ENCODE measurements around the gene GPC5. TPM values are rescaled to one million over a fixed set of nuclear protein-coding genes. Genes with fewer than 3 reads are reported as not detected.

GPC5 gene
- total and polyA plus RNA-seq, 4 donors, result 0.51 to 22.4 (median 2.0) TPM

DNA sequence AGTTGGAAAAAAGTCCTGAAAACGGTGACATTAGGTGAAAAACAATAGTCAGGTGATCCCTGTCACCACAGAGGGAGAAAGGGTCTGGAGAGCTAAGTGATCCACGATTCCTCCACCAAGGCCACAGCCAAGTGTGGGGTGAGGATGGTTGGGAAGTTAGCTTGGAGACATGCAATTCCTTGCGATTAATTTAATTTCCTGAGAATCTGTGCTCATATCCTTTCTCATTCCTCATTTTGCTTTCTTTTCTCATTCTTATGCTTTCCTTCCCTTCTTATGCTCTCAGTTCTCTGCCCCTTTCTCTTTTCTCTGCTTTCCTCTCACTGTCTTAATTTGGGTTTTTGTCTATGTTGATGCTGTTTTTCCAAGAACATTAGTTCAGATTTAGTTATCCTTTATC lies 68.8 kb downstream of the GPC5 start:
- H3K4me1 ChIP-seq (ENCODE audit: control insufficient read depth in 4 of 4, insufficient read depth in 4 of 4, low read length in 3 of 4), result no peaks in the 10 kb centered on the region
- no peak overlapping the region for H3K9ac ChIP-seq (ENCODE audit: low read depth in 1 of 2, low read length in 2 of 2)
- WGBS, result 84% methylated on average over 3 of the region's 3 CpGs
- no peaks in the 10 kb centered on the region for H3K36me3 ChIP-seq (ENCODE audit: control insufficient read depth in 4 of 4, insufficient read depth in 3 of 4, low read depth in 1 of 4, low read length in 3 of 4)
- H3K9me3 ChIP-seq (ENCODE audit: control insufficient read depth in 4 of 4, low read length in 3 of 4), result no peaks in the 10 kb centered on the region
- no peak overlapping the region for H3K4me3 ChIP-seq (ENCODE audit: low read depth in 1 of 3, low read length in 3 of 3)
- TF ChIP-seq FOXA2 (IDR thresholded peaks at IDR 0.05) (no peak), NR2F2 (IDR thresholded peaks at IDR 0.05) (no peak), CTCF (IDR thresholded peaks at IDR 0.05; ENCODE audit: low read depth, low read length, missing input control) (no peak), TAF1 (conservative IDR thresholded peaks at IDR 0.05) (no peak), YY1 (IDR thresholded peaks at IDR 0.05) (no peak), JUND (IDR thresholded peaks at IDR 0.05) (no peak), SP1 (IDR thresholded peaks at IDR 0.05) (no peak), GABPA (IDR thresholded peaks at IDR 0.05 in 1 of 2, conservative IDR thresholded peaks at IDR 0.05 in 1 of 2) (no peak), EGR1 (IDR thresholded peaks at IDR 0.05; ENCODE audit: low read depth in 2 of 2) (no peak), RAD21 (IDR thresholded peaks at IDR 0.05) (no peak), ATF3 (IDR thresholded peaks at IDR 0.05) (no peak), RXRA (IDR thresholded peaks at IDR 0.05) (no peak), HNF4G (IDR thresholded peaks at IDR 0.05) (no peak), HNF4A (conservative IDR thresholded peaks at IDR 0.05) (no peak)
- TF ChIP-seq, protein P1, sequence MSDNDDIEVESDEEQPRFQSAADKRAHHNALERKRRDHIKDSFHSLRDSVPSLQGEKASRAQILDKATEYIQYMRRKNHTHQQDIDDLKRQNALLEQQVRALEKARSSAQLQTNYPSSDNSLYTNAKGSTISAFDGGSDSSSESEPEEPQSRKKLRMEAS (IDR thresholded peaks at IDR 0.05), result no peak
- TF ChIP-seq, protein P2, sequence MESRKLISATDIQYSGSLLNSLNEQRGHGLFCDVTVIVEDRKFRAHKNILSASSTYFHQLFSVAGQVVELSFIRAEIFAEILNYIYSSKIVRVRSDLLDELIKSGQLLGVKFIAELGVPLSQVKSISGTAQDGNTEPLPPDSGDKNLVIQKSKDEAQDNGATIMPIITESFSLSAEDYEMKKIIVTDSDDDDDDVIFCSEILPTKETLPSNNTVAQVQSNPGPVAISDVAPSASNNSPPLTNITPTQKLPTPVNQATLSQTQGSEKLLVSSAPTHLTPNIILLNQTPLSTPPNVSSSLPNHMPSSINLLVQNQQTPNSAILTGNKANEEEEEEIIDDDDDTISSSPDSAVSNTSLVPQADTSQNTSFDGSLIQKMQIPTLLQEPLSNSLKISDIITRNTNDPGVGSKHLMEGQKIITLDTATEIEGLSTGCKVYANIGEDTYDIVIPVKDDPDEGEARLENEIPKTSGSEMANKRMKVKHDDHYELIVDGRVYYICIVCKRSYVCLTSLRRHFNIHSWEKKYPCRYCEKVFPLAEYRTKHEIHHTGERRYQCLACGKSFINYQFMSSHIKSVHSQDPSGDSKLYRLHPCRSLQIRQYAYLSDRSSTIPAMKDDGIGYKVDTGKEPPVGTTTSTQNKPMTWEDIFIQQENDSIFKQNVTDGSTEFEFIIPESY (IDR thresholded peaks at IDR 0.05), result no peak
- DNase-seq (ENCODE audit: low spot score), result no peak
- no peaks in the 10 kb centered on the region for H3K27me3 ChIP-seq (ENCODE audit: control insufficient read depth in 4 of 4, insufficient read depth in 4 of 4, low read length in 3 of 4)
- H3K27ac ChIP-seq (ENCODE audit: low read depth in 1 of 2, low read length in 2 of 2), result no peak overlapping the region

DNA sequence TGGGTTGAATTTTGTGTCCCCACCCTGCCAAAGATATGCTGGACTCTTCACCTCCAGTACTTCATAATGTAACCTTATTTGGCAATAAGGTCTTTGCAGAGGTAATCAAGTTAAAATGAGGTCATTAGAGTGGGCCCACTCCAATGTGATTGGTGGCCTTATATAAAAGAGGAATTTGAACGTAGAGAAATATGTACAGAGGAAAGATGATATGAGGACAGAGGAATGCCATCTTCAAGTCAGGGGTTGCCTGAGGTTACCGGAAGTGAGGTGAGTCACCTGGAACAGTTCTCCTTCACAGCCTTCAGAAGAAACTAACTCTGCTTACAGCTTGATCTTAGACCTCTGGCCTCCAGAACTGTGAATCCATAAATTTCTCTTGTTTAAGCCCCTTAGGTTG lies 69.9 kb downstream of the GPC5 start:
- no peak for DNase-seq (ENCODE audit: low spot score)
- 86% methylated on average over 2 of the region's 2 CpGs for WGBS
- Histone ChIP-seq H3K4me3 (ENCODE audit: low read depth in 1 of 3, low read length in 3 of 3) (no peak overlapping the region), H3K4me1 (ENCODE audit: control insufficient read depth in 4 of 4, insufficient read depth in 4 of 4, low read length in 3 of 4) (no peaks in the 10 kb centered on the region), H3K36me3 (ENCODE audit: control insufficient read depth in 4 of 4, insufficient read depth in 3 of 4, low read depth in 1 of 4, low read length in 3 of 4) (no peaks in the 10 kb centered on the region), H3K27ac (ENCODE audit: low read depth in 1 of 2, low read length in 2 of 2) (no peak overlapping the region), H3K9me3 (ENCODE audit: control insufficient read depth in 4 of 4, low read length in 3 of 4) (no peaks in the 10 kb centered on the region), H3K27me3 (ENCODE audit: control insufficient read depth in 4 of 4, insufficient read depth in 4 of 4, low read length in 3 of 4) (no peaks in the 10 kb centered on the region), H3K9ac (ENCODE audit: low read depth in 1 of 2, low read length in 2 of 2) (no peak overlapping the region)
- TF ChIP-seq ATF3 (IDR thresholded peaks at IDR 0.05) (no peak), TAF1 (conservative IDR thresholded peaks at IDR 0.05) (no peak), GABPA (IDR thresholded peaks at IDR 0.05 in 1 of 2, conservative IDR thresholded peaks at IDR 0.05 in 1 of 2) (no peak), JUND (IDR thresholded peaks at IDR 0.05) (no peak), RAD21 (IDR thresholded peaks at IDR 0.05) (no peak), HNF4G (IDR thresholded peaks at IDR 0.05) (no peak), SP1 (IDR thresholded peaks at IDR 0.05) (no peak), CTCF (IDR thresholded peaks at IDR 0.05; ENCODE audit: low read depth, low read length, missing input control) (no peak), NR2F2 (IDR thresholded peaks at IDR 0.05) (no peak), REST (IDR thresholded peaks at IDR 0.05) (no peak), YY1 (IDR thresholded peaks at IDR 0.05) (no peak), HNF4A (conservative IDR thresholded peaks at IDR 0.05) (no peak), EGR1 (IDR thresholded peaks at IDR 0.05; ENCODE audit: low read depth in 2 of 2) (no peak), FOXA1 (IDR thresholded peaks at IDR 0.05) (no peak), FOXA2 (IDR thresholded peaks at IDR 0.05) (no peak)
- TF ChIP-seq, protein P2 (IDR thresholded peaks at IDR 0.05), result no peak
